Transverse colon (tissue), 4 donors: ENCODE measurements around the gene PCDHB4. TPM values are rescaled to one million over a fixed set of nuclear protein-coding genes. Genes with fewer than 3 reads are reported as not detected.
"Not testable (repeated sequence)": the region's sequence is repeated elsewhere in the genome, so short reads cannot be mapped to it uniquely, and the experiment has no call there.

ENCODE experiments used
- DNase-seq: peaks from one replicate; pipeline ENCODE4 v3.0.0-alpha.2; 2019
- H3K27ac ChIP-seq, 4 donors: fragments of 200-600 bp; sonication (generic); 2 replicates each; pipeline ENCODE4 v1.5.1; 2016 to 2018; ENCODE audit warnings: inconsistent platforms in 4 of 4
- H3K27me3 ChIP-seq: fragments of 200-600 bp; sonication (generic); 2 replicates; pipeline ENCODE4 v1.5.1; 2017; ENCODE audit warnings: inconsistent platforms
- H3K36me3 ChIP-seq, 4 donors: fragments of 200-600 bp; sonication (generic); 2 replicates each; pipeline ENCODE4 v1.5.1; 2017 to 2019; ENCODE audit warnings: inconsistent platforms in 4 of 4
- H3K4me1 ChIP-seq, 4 donors: fragments of 200-600 bp; sonication (generic); 2 replicates each; pipeline ENCODE4 v1.5.1; 2017 to 2020; ENCODE audit warnings: inconsistent platforms in 4 of 4
- H3K4me3 ChIP-seq, 4 donors: fragments of 200-600 bp; sonication (generic); 1 replicate in 1 of 4; 2 replicates in 3 of 4; pipeline versions ENCODE4 v1.5.1 to v1.6.1; 2017 to 2019; ENCODE audit warnings: inconsistent platforms in 4 of 4
- H3K9me3 ChIP-seq, 2 donors: fragments of 200-600 bp; sonication (generic); 2 replicates each; pipeline ENCODE4 v1.5.1; 2017 to 2019; ENCODE audit warnings: inconsistent platforms in 2 of 2
- CTCF ChIP-seq, 5 experiments: fragments of 200-600 bp in 3 of 5; fragments of 450-650 bp in 2 of 5; sonication (generic) in 3 of 5; IDR thresholded peaks; 1 replicate in 2 of 5; 2 replicates in 3 of 5; pipeline ENCODE4 v1.5.1; 2016 to 2017; ENCODE audit warnings: antibody characterized with exemption in 5 of 5, inconsistent platforms in 3 of 5, mild to moderate bottlenecking in 2 of 5, moderate library complexity in 1 of 5
- EP300 ChIP-seq: sonication (generic); formaldehyde crosslinking; IDR thresholded peaks from one replicate; pipeline ENCODE4 v1.6.1; 2017; ENCODE audit warnings: antibody characterized with exemption, low read depth
- POLR2A ChIP-seq: fragments of 450-650 bp; IDR thresholded peaks from one replicate; pipeline ENCODE4 v1.6.1; 2016; ENCODE audit warnings: antibody characterized with exemption, mild to moderate bottlenecking, moderate library complexity
- POLR2AphosphoS5 ChIP-seq, 3 donors: sonication (generic); formaldehyde crosslinking; IDR thresholded peaks; one replicate each; pipeline ENCODE4 v1.6.1; 2016; ENCODE audit warnings: antibody characterized with exemption in 3 of 3
- WGBS, 2 donors: methylation state at CpG; one replicate each; pipeline ENCODE4 v1.1.5; 2018; ENCODE audit warnings: low coverage in 1 of 2; 5-methylcytosine and 5-hydroxymethylcytosine counted together
- in situ Hi-C, 4 donors: fragments of 200-750 bp; cut with MboI; loops; one replicate each; pipeline versions ENCODE4 v1.15.0 to v1.15.1; 2017; ENCODE audit warnings: low sequenced_read_pairs in 3 of 4, low pct_ligation_motif_present in 1 of 4, low pct_unique_long_range_greater_than_20kb in 1 of 4
- intact Hi-C: fragments of 100-400 bp; cut with DNase I; formaldehyde crosslinking; loops from one replicate; pipeline ENCODE4 v1.15.1; 2023; ENCODE audit warnings: low total_unique reads
- total RNA-seq, 4 donors: library from RNA; depleted of rRNA; stranded (reverse); fragments of >200 nt; gene quantifications; one replicate each; pipeline ENCODE4 v1.1.0, GENCODE V29; 2016

The PCDHB4 gene
- total RNA-seq, 4 donors from 2014 or later = 0.68 to 2.2 (median 0.77) TPM

- Histone ChIP-seq H3K4me1 (no peaks in the 10 kb centered on the region), H3K9me3 (peaks cover 20 to 37% of the 10 kb centered on the region in 2 donors), H3K4me3 (peak within 1 kb of the TSS in 1 of 4 donors; percentile 31), H3K27me3 (peaks cover 27% of the 10 kb centered on the region), H3K27ac (no peak within 1 kb of the TSS), H3K36me3 (no peaks in the 10 kb centered on the region)
- DNase-seq = no peak
- intact Hi-C loops (no loop called here), in situ Hi-C loops (loop anchor here in 1 of 4 donors (25.0 kb wide), 1 partner anchor 468 kb away; no protein-coding TSS in a partner anchor)
- 25 to 41% methylated on average over 8 to 29 of the region's 29 CpGs for WGBS, 2 donors
- TF ChIP-seq EP300 (no peak), CTCF (IDR thresholded peaks at IDR 0.05) (peak in 4 of 5 experiments; percentile 10 to 21 (median 16))
These were observed 26.9 kb upstream of the PCDHB4 start, which contains the start of gene PCDHB2 for GRCh38 chr5:141094481-141095262. Gene PCDHB2 (plus strand): TSS chr5:141094615. CDS start chr5:141094791, 176 bp downstream.

GRCh38 chr5:141095263-141095641 is 26.4 kb upstream of the PCDHB4 start:
- in situ Hi-C loops (loop anchor here in 1 of 4 donors (25.0 kb wide), 1 partner anchor 467 kb away; no protein-coding TSS in a partner anchor), intact Hi-C loops (no loop called here)
- TF ChIP-seq EP300 (no peak), POLR2A (no peak), CTCF (IDR thresholded peaks at IDR 0.05) (no peak)
- Histone ChIP-seq H3K4me1 (no peaks in the 10 kb centered on the region), H3K36me3 (no peaks in the 10 kb centered on the region), H3K9me3 (peaks cover 22 to 40% of the 10 kb centered on the region in 2 donors), H3K4me3 (no peak overlapping the region), H3K27ac (no peak overlapping the region), H3K27me3 (peaks cover 27% of the 10 kb centered on the region)
- DNase-seq = no peak
- WGBS, 2 donors = 58 to 60% methylated on average over 3 to 12 of the region's 12 CpGs

GRCh38 chr5:141096181-141096580 is 25.4 kb upstream of the PCDHB4 start:
- H3K36me3 ChIP-seq, intact Hi-C loops, H3K4me1 ChIP-seq, H3K27ac ChIP-seq, DNase-seq, H3K4me3 ChIP-seq: not testable (repeated sequence)
- in situ Hi-C loops = loop anchor here in 1 of 4 donors (25.0 kb wide), 1 partner anchor 466 kb away; no protein-coding TSS in a partner anchor
- H3K27me3 ChIP-seq = peaks cover 27% of the 10 kb centered on the region
- peaks cover 26 to 50% of the 10 kb centered on the region in 2 donors for H3K9me3 ChIP-seq
- WGBS, 2 donors = 70% methylated on average over 22 of the region's 46 CpGs; no CpG with 5 or more reads in 1 of the 2 donors

- DNase-seq, H3K27ac ChIP-seq, intact Hi-C loops, H3K4me1 ChIP-seq, H3K36me3 ChIP-seq, H3K4me3 ChIP-seq: not testable (repeated sequence)
- peaks cover 26 to 51% of the 10 kb centered on the region in 2 donors for H3K9me3 ChIP-seq
- WGBS, 2 donors = 89% methylated on average over 20 of the region's 38 CpGs; no CpG with 5 or more reads in 1 of the 2 donors
- in situ Hi-C loops = loop anchor here in 1 of 4 donors (25.0 kb wide), 1 partner anchor 466 kb away; no protein-coding TSS in a partner anchor
- peaks cover 27% of the 10 kb centered on the region for H3K27me3 ChIP-seq
These were observed 25.0 kb upstream of the PCDHB4 start for GRCh38 chr5:141096586-141096985.

- no peak for DNase-seq
- Histone ChIP-seq H3K27ac (no peak within 1 kb of the TSS), H3K36me3 (no peaks in the 10 kb centered on the region), H3K27me3 (peaks cover 14% of the 10 kb centered on the region), H3K9me3 (peaks cover 10 to 29% of the 10 kb centered on the region in 2 donors), H3K4me1 (no peaks in the 10 kb centered on the region), H3K4me3 (peak within 1 kb of the TSS in 1 of 4 donors; percentile 22)
- intact Hi-C loops (no loop called here), in situ Hi-C loops (no loop called here)
- WGBS, 2 donors = 42 to 45% methylated on average over 16 to 19 of the region's 19 CpGs
- TF ChIP-seq EP300 (no peak), CTCF (IDR thresholded peaks at IDR 0.05) (peak in 1 of 5 experiments; percentile 15), POLR2AphosphoS5 (IDR thresholded peaks at IDR 0.05) (no peak), POLR2A (no peak)
These were observed 21.3 kb upstream of the PCDHB4 start, which contains the start of gene PCDHB3 for GRCh38 chr5:141100243-141100805. Gene PCDHB3 (plus strand): TSS chr5:141100473. CDS start chr5:141100650, 177 bp downstream.
